Heart left ventricle (tissue), 16 donors: ENCODE measurements around the gene BRIP1. TPM values are rescaled to one million over a fixed set of nuclear protein-coding genes. Genes with fewer than 3 reads are reported as not detected.
"Not testable (repeated sequence)": the region's sequence is repeated elsewhere in the genome, so short reads cannot be mapped to it uniquely, and the experiment has no call there.

ENCODE experiments used
- ATAC-seq, 4 donors: fragments of 200-7000 bp; cut with Tn5 transposase; one replicate each; pipeline ENCODE4 v1.9.1; 2020 to 2022; ENCODE audit warnings: moderate library complexity in 4 of 4, mild to moderate bottlenecking in 3 of 4, moderate number of reproducible peaks in 1 of 4
- DNase-seq, 5 donors: peaks; one replicate each; pipeline ENCODE4 v3.0.0-alpha.2; 2020
- H3K27ac ChIP-seq, 12 donors: fragments of 200-600 bp; sonication (generic) in 4 of 12; one replicate each; pipeline versions ENCODE4 v1.5.0 to v1.8.0; 2016 to 2022; ENCODE audit warnings: mild to moderate bottlenecking in 2 of 12
- H3K27me3 ChIP-seq, 9 donors: fragments of 200-600 bp; sonication (generic) in 2 of 9; one replicate each; pipeline versions ENCODE4 v1.5.1 to v1.8.0; 2016 to 2022; ENCODE audit warnings: mild to moderate bottlenecking in 3 of 9
- H3K36me3 ChIP-seq, 9 donors: fragments of 200-600 bp; sonication (generic) in 2 of 9; one replicate each; pipeline versions ENCODE4 v1.5.0 to v1.8.0; 2018 to 2022; ENCODE audit warnings: mild to moderate bottlenecking in 2 of 9
- H3K4me1 ChIP-seq, 12 donors: fragments of 200-600 bp; sonication (generic) in 4 of 12; one replicate each; pipeline versions ENCODE4 v1.5.0 to v1.8.0; 2016 to 2022; ENCODE audit warnings: mild to moderate bottlenecking in 3 of 12
- H3K4me3 ChIP-seq, 12 donors: fragments of 200-600 bp; sonication (generic) in 4 of 12; one replicate each; pipeline versions ENCODE4 v1.5.0 to v1.8.0; 2017 to 2022; ENCODE audit warnings: mild to moderate bottlenecking in 9 of 12, moderate library complexity in 4 of 12
- H3K9me3 ChIP-seq, 12 donors: fragments of 200-600 bp; sonication (generic) in 4 of 12; one replicate each; pipeline versions ENCODE4 v1.5.0 to v1.8.0; 2016 to 2022; ENCODE audit warnings: mild to moderate bottlenecking in 1 of 12
- POLR2A ChIP-seq, 2 donors: fragments of 450-650 bp; IDR thresholded peaks; one replicate each; pipeline ENCODE4 v1.6.1; 2017; ENCODE audit warnings: antibody characterized with exemption in 2 of 2, mild to moderate bottlenecking in 2 of 2, moderate library complexity in 2 of 2
- WGBS, 4 donors: extraction: QIAGEN DNeasy Blood & Tissue Kit in 2 of 4; methylation state at CpG; one replicate each; pipeline versions ENCODE4 v1.1.5 to v1.1.7; 2013 to 2018; 5-methylcytosine and 5-hydroxymethylcytosine counted together
- intact Hi-C, 10 donors: fragments of 100-400 bp; cut with DNase I; formaldehyde crosslinking; loops; one replicate each; pipeline versions ENCODE4 v1.11.1 to v1.14.2; 2022
- polyA plus RNA-seq, 2 donors: library from polyadenylated mRNA; stranded (reverse); fragments of 200-250 nt; gene quantifications; one replicate each; pipeline ENCODE4 v1.2.3, GENCODE V29; 2013
- total RNA-seq, 9 donors: library from RNA; depleted of rRNA in 2 of 9; stranded (reverse); fragments of >200 nt in 2 of 9; fragmentation: NEBNext Ultra II Directional in 3 of 9; extraction: Animal tissue kit (Norgen Biotek cat#: 25700) in 3 of 9; gene quantifications; one replicate each; pipeline versions ENCODE4 v1.1.0 to v1.2.4, GENCODE V29; 2016 to 2023
- TF ChIP-seq, protein P1 (sequence below), 12 donors: fragments of 200-600 bp; sonication (generic) in 4 of 12; IDR thresholded peaks; one replicate each; pipeline versions ENCODE4 v1.5.0 to v1.8.0; 2018 to 2022; ENCODE audit warnings: antibody characterized with exemption in 12 of 12, mild to moderate bottlenecking in 5 of 12
- donor health status: ischemic (EF 13 %, LVEDD 7.1; RV severe dilation, severe dysfunction).
- donor health status: healthy with polysubstance abuse.
- donor health status: DM: no; HTN: yes; CAD: no.
- donor health status: DM: no; HTN: no; CAD: no.
- donor health status: ischemic (EF 25% LVEDD 6.9; RV normal size, moderate dysfunction).
- donor health status: ischemic (EF 25% LVEDD 5.7; RV mildly dilated, moderate dysfunction).
- donor health status: healthy.
- donor health status: DM: yes; HTN: yes; CAD: no.
- donor health status: ischemic (EF 35%, LVEDD 5.7; RV mildly dilated, moderate dysfunction).
- donor health status: nonischemic (EF 11% LVEDD 7.7; RV severe dilation, severe dysfunction).
- donor health status: DM: yes; HTN: yes; CAD: no.
- donor health status: PGD.
- donor health status: ischemic (EF 29% LVEDD 5.4; RV normal size, mild dysfunction).
- donor health status: nonischemic (EF 23%, LVEDD 6.1; RV moderate dilation, normal function).

The BRIP1 gene
- total and polyA plus RNA-seq, 11 donors: 0.04 to 2.2 (median 0.12) TPM; not detected in 3

DNA sequence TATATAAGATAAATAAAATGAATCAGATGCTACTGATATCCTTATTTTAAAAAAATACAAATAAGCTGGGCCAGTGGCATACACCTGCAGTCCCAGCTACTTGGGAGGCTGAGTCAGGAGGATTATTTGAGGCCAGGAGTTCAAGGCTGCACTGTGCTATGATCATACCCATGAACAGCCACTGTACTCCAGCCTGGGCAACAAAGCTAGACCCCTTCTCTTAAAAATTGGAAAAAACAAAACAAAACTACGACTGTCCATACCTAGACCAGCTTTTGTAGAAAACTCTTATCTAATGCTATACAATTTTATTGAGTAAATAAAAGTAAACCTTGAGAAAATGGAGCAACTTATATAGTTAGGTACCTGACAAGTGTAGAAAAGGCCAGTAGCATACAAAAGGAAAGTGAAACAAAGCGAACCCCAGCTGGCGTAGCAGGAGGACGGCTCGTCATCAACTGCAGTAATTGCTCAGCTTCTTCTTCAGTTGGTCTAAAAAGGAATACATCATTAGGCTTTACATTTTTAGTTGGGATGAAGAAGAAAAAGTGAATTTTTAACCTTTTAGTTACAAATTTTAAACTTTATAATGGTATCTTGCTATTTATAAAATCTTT lies 40.9 kb upstream of the BRIP1 start:
- no peak overlapping the region for H3K27ac ChIP-seq
- no peak for TF ChIP-seq POLR2A (IDR thresholded peaks at IDR 0.05)
- TF ChIP-seq, protein P1, sequence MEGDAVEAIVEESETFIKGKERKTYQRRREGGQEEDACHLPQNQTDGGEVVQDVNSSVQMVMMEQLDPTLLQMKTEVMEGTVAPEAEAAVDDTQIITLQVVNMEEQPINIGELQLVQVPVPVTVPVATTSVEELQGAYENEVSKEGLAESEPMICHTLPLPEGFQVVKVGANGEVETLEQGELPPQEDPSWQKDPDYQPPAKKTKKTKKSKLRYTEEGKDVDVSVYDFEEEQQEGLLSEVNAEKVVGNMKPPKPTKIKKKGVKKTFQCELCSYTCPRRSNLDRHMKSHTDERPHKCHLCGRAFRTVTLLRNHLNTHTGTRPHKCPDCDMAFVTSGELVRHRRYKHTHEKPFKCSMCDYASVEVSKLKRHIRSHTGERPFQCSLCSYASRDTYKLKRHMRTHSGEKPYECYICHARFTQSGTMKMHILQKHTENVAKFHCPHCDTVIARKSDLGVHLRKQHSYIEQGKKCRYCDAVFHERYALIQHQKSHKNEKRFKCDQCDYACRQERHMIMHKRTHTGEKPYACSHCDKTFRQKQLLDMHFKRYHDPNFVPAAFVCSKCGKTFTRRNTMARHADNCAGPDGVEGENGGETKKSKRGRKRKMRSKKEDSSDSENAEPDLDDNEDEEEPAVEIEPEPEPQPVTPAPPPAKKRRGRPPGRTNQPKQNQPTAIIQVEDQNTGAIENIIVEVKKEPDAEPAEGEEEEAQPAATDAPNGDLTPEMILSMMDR (IDR thresholded peaks at IDR 0.05): no peak
- intact Hi-C loops: loop anchor here in 1 of 10 donors (2.0 kb wide), 1 partner anchor 45 kb away; no protein-coding TSS in a partner anchor
- H3K9me3 ChIP-seq: no peaks in the 10 kb centered on the region
- DNase-seq: no peak
- H3K4me1 ChIP-seq: no peaks in the 10 kb centered on the region
- 91 to 95% (median 95%) methylated on average over 5 of the region's 5 CpGs for WGBS, 4 donors
- H3K27me3 ChIP-seq: no peaks in the 10 kb centered on the region
- no peak overlapping the region for H3K4me3 ChIP-seq
- ATAC-seq: no peak
- H3K36me3 ChIP-seq: peaks cover 0 to 100% (median 85%) of the 10 kb centered on the region in 9 donors

DNA sequence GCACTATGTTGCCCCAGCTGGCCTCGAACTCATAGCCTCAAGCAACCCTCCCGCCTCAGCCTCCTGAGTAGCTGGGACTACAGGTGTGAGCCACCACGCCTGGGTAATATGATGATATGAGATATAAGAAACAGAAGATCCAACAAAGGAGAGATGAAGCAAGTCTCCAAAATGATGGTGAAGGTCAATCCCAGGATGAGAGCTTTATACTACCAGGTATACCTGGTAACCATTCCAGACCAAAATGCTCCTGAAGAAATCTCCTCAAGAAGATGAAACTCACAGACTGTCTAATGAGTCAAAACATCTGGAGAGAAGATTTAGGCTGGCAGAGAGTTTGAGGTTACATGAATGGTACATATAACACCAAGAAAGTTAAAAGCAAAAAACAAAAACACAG lies 39.9 kb upstream of the BRIP1 start:
- ATAC-seq (no peak), DNase-seq (no peak)
- no peak overlapping the region for H3K4me3 ChIP-seq
- peaks cover 0 to 99% (median 85%) of the 10 kb centered on the region in 9 donors for H3K36me3 ChIP-seq
- intact Hi-C loops: no loop called here
- no peak overlapping the region for H3K27ac ChIP-seq
- H3K27me3 ChIP-seq: no peaks in the 10 kb centered on the region
- H3K4me1 ChIP-seq: no peaks in the 10 kb centered on the region
- WGBS, 4 donors: 94 to 99% (median 98%) methylated on average over 3 of the region's 3 CpGs
- TF ChIP-seq, protein P1 (IDR thresholded peaks at IDR 0.05): no peak
- no peak for TF ChIP-seq POLR2A (IDR thresholded peaks at IDR 0.05)
- H3K9me3 ChIP-seq: no peaks in the 10 kb centered on the region

GRCh38 chr17:61897548-61898180 lies 34.3 kb upstream of the BRIP1 start:
- no peak for ATAC-seq
- H3K9me3 ChIP-seq: no peaks in the 10 kb centered on the region
- no peak overlapping the region for H3K4me3 ChIP-seq
- no peak for DNase-seq
- no peak for TF ChIP-seq POLR2A (IDR thresholded peaks at IDR 0.05)
- TF ChIP-seq, protein P1 (IDR thresholded peaks at IDR 0.05): no peak
- H3K27ac ChIP-seq: no peak overlapping the region
- 92 to 96% (median 94%) methylated on average over 2 of the region's 2 CpGs for WGBS, 4 donors
- H3K27me3 ChIP-seq: no peaks in the 10 kb centered on the region
- H3K4me1 ChIP-seq: no peaks in the 10 kb centered on the region
- intact Hi-C loops: no loop called here
- H3K36me3 ChIP-seq: peaks cover 0 to 99% (median 90%) of the 10 kb centered on the region in 9 donors

DNA sequence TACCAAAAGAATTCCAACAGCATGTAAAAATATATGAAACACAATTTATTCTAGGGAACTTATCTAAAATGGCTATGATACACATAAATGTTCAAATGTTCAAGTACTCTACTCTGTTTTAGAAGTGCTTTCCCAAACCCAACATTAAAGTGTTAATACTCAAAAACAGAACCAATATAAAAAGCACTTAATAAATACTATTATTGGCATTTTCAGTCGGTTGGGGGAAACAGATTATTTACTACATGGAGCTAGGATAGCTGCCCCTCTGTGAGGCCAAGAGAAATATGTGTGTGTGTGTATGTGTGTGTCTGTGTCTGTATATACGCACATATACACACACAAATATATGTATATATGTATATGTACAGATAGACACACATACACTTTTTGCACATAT lies 32.1 kb upstream of the BRIP1 start:
- DNase-seq (no peak), ATAC-seq (no peak)
- Histone ChIP-seq H3K4me3 (no peak overlapping the region), H3K4me1 (no peaks in the 10 kb centered on the region), H3K27ac (no peak overlapping the region), H3K36me3 (peaks cover 0 to 99% (median 92%) of the 10 kb centered on the region in 9 donors), H3K27me3 (no peaks in the 10 kb centered on the region), H3K9me3 (no peaks in the 10 kb centered on the region)
- TF ChIP-seq, protein P1 (IDR thresholded peaks at IDR 0.05): no peak
- no peak for TF ChIP-seq POLR2A (IDR thresholded peaks at IDR 0.05)
- intact Hi-C loops: no loop called here
- WGBS, 4 donors: 60 to 85% (median 72%) methylated on average over 2 of the region's 2 CpGs

GRCh38 chr17:61894310-61894709 lies 31.0 kb upstream of the BRIP1 start:
- H3K4me3 ChIP-seq, H3K9me3 ChIP-seq, ATAC-seq, intact Hi-C loops, DNase-seq, H3K4me1 ChIP-seq, H3K27ac ChIP-seq, H3K27me3 ChIP-seq: not testable (repeated sequence)
- WGBS, 4 donors: 85 to 92% (median 87%) methylated on average over 5 of the region's 5 CpGs
- peaks cover 0 to 99% (median 92%) of the 10 kb centered on the region in 9 donors for H3K36me3 ChIP-seq

- DNase-seq, ATAC-seq: not testable (repeated sequence)
Observed at GRCh38 chr17:61887733-61888132, 24.4 kb upstream of the BRIP1 start.

DNA sequence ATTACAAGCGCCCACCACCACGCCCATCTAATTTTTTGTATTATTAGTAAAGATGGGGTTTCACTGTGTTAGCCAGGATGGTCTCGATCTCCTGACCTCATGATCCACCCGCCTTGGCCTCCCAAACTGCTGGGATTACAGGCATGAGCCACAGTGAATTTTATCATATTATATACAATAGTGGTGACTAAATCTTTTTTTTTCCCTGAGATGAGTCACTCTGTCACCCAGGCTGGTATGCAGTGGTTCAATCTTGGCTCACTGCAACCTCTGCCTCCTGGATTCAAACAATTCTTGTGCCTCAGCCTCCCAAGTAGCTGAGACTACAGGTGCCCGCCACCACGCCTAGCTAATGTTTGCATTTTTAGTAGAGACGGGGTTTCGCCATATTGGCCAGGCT lies 22.5 kb upstream of the BRIP1 start:
- H3K27me3 ChIP-seq, H3K4me1 ChIP-seq, ATAC-seq, H3K27ac ChIP-seq, intact Hi-C loops, H3K4me3 ChIP-seq, H3K9me3 ChIP-seq, DNase-seq: not testable (repeated sequence)
- WGBS, 4 donors: 92 to 97% (median 96%) methylated on average over 8 of the region's 8 CpGs
- H3K36me3 ChIP-seq: peaks cover 0 to 99% (median 87%) of the 10 kb centered on the region in 9 donors

More at GRCh38 chr17:61887733-61888132, 24.4 kb upstream of the BRIP1 start:
- H3K27me3 ChIP-seq, H3K27ac ChIP-seq, H3K4me3 ChIP-seq, H3K9me3 ChIP-seq, intact Hi-C loops, H3K4me1 ChIP-seq: not testable (repeated sequence)
- H3K36me3 ChIP-seq: peaks cover 0 to 99% (median 85%) of the 10 kb centered on the region in 9 donors
- WGBS, 4 donors: 96 to 99% (median 96%) methylated on average over 6 of the region's 6 CpGs
